HG03469 (cell line): ENCODE data around the gene PKNOX2.

Experiments
- ATAC-seq: cut with Tn5 transposase; IDR thresholded peaks from one replicate; pipeline ENCODE4 v1.9.1; 2021; ENCODE audit warnings: mild to moderate bottlenecking, moderate library complexity, moderate number of reproducible peaks; ENCODE audit not compliant: unreplicated experiment

PKNOX2 gene

DNA sequence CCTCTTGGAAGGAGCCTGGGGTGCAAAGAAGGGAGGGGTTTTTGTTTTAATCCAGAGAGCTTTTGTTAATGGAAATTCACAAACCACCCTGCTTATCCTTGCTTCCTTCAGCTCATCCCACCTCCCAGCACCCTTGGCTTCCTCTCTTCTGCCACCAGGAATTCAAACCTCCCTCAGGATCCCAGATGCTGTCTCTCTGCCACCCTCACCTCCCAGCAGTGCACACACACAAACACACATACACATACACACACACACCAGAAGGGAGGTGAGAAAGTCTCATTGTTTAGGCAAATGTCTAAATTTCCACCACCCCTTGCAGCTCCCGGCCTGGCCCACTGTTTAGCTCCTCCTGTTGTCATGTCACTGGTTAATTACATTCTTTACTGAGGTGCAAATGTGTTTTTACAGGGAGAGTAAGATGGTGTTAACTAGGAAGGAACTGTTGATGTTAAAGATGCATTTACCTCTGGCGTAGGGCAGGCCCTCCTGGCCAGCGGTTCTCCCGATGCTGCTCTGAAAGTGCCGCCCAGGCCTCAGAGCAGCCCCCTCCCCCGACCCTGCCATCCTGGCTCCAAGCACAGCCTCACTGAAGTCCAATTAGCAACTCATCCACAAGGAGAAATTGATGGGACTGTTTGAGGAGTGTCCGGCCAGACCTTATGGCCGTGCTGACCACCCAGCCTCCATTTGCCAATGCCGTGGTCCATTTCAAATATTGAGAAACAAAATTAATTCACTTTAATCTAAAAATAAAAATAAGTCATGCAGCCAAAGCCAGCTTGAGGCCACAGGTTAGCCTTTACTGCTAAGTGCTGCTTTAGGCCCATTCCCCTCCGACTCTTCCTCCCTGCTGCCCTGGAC is 166.1 kb downstream of the PKNOX2 start:
- no peak for ATAC-seq

DNA sequence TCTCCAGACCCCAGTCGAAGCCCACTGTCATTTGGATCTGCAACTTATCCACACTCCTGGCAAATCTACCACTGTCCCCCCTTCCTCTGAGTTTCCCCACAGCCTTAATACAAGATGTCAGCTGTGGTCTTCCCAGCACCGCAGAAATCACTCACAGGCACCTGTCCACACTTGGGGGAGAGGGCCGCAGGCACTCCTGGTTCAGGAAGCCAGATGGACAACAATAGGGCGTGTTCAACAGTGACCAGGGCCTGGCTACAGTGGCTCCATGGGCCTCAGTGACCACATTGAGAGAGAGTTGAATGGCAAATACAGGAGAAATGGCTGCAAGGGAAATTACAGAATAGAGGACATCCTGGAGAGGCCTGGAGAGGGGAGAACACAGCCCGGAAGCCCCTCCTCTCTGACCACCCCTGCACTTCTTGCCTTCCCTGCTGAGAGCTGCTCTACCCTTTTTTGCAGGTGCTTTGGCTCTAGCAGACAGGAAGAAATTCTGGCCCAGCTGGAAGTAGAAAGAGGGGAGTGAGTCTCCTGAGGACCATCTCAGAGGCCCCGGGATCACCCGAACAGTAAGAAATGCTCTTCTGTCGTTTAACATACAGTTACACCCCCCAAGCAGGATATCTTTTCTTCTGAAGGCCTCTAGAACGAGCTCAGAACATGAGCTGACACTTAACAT is 166.9 kb downstream of the PKNOX2 start:
- no peak for ATAC-seq

DNA sequence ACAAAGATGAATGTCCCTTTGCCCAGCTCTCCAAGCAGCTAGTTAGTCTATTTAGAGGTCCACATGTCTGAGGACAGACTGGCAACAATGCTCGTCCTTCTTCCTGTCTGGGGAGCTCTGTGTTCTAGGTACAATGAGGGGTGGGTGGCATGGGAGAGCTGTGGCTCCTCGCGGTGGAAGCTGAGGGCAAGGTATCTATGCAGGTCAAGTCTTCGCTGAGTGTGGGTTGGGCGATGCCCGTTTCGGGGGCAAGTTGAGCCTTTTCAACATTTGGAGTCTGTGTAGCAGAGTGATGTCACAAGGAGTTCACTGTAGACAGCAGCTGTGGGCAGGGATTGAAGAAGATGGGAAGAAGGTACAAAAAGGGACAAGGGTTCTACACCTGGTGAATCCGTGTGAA is 168.3 kb downstream of the PKNOX2 start:
- no peak for ATAC-seq

DNA sequence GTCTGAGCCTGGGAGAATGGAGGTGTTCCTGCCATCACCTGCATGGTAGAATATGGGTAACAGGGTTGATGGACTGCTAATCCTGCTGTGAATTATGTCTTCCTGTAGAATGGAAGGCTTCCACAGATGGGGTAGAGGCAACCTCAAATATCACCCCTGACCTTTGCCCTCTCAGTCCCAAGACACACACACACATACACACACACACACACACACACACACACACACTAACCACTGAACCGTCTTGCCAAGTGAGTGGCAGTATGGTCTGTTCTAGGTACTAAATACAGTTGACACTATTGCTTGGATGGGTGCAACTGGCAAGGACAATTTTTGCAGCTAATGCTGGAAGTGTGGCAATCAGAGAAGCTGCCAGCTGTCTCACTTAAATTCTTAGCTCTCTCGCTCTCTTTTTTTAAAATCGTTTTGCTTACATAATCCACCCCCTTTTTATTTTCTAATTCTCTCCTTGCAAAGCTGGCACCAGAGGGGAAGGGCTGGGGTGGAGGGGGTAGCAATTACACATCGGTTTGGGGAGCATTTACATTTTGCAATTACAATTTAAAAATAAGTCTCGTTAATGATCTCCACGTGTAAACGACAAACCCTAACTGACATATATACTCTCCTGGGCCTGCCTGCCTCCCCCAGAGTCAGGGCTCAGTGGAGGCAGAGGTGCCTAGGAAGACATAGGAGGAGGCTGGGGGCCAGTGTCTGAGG is 169.0 kb downstream of the PKNOX2 start:
- no peak for ATAC-seq

DNA sequence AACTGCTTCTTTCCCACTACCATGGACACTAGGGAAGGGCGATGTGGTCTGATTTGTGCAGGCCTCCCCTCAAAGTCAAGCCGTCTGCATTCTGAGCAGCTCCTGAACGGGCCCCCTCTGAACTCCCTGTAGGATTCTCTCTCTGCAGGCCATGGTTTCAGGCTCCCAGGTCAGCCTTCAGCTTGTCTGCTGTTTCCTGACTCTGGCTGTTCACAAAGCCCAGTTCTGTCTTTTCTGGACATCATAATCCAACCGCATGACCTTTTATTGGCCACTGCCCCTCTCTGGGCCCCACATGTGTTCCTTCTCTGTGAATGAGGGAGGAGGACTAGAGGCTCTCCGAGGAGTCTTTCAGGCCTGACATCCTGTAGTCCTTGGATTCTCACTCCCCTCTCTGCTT is 170.6 kb downstream of the PKNOX2 start:
- no peak for ATAC-seq

DNA sequence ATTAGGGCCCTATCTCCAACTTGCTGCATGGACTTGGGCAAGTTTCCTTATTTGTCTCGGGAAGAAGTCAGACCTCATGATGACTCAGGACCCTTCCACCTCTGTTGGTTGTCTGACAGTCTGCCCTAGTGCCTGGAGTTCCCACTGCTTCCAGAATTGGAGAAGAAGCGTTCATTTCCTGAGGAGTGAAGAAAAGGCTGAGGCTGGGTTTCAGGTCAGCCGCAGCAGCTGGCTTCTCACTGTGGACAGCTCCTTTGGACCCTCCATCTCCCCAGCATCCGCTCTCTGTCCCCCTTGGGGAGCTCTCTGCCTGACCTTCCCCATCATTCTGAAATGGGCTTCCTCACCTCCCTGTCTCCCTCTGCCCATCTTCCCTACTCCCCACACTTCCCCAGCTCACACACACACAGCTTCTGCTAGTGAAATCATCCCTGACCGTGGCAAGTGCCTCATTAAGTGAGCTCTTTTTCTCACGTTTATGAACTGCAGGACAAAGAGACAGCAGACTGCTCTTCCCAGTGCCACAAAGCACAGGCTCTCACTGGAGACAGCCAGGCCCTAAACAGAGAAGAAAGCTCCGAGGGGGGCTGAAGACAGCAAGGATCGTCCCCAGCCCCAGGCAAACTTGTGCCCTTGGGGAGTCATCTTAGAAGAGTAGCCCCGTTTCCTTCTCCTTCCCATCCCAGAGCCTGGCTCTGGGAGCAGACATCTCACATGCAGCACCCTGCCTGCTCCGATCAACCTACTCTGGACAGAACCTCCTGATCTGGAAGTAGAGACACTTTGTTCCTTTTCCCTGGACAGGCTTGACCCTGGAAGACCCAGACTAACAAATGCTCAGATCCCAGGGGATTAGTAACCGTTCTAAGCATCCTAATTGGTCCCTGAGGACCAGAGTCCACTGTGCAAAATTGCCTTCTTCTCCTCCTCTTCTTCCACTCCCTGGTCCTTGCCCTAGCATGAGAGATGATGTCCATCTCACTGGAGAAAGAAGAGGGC is 173.6 kb downstream of the PKNOX2 start:
- no peak for ATAC-seq

DNA sequence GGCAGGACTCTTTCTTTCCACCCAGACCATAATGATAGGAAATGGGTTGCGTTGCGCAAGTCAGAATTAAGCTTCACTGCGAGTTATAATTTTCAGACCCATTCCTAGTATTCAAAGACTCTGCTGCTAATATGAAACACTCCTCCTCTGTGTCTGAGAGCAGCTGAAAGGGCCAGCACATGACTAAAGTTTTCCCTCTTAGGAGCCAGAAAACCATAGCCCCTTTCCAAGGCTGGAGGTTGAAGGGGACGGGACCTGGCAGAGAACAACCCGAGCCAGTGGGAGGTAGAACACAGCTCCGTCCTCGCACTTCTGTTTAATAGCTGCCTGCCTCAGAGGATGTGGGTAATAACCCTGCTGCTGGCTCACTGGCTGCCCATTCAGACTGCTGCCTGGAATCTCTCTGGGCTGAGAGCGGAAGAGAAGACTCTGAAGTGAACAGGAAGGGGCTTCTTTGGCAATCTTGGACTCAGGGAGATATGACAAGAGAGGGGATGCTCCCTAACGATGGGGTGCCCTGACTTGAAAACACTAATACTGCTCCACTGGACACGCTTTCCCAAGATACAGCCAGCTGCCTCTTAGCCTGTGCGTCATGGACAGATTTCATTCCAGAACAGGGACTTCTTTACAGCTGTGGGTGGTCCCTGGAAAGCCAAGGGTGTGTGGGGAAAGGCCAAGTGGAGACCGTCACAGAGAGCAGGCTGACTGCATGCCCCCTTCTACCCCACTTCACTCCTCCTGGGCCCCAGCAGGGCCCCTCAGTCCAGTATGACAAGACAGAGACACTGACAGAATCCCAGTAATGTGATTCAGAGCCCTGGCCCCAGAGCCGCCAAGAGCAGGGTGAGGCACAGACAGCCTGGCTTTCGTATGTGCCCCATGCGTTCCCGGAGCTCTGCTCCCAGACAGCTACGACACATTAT is 174.6 kb downstream of the PKNOX2 start:
- ATAC-seq, result no peak

DNA sequence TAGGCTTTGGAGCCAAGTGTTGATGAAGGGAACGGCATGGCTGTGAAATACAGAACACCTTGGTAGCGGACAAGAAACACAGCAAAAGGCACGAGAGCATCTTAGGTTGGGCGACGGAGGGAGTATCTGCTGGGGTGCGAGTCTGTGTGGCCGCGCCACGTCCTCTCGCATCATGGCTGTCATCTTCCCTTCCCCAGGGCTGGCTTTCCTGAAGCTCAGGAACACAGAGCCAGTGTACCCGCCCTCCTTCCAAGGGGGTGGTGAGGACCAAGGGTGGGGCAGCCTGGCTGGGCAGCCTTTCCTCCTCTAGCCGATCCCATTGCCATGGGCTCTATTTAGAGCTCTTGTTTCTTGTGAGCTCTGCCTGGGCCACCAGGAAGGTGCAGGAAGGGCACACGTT is 177.1 kb downstream of the PKNOX2 start:
- ATAC-seq, result no peak

DNA sequence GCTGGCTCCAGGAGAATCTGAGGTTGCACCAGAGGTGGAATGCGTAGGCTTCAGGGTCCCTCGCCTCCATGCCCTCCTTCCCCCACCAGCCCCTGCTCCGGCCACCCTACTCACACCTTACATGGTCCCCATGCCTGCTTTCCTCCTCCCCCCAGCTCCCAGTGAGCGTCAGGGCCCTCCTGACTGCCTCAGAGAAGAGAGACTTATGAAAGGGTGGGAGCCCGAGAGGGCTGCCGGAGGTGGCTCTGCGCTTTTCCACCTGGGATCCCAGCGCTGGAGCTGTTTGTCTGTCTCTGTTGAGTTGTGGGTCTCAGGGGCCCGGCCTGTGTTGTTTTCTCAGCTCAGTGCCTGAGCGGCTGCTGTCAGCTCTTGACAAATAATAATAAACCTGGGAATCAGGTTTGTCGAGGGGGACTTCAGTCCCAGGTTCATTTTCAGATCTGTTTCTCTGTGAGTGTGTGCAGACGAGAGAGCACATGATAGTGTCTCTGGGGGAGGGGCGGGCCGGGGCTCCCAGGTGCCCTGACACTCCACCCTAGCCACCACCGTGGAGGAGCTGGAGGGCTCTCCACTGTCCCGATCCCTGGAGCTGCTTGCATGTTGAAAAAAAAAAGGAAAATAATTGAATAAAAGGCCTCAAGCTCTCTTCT is 177.9 kb downstream of the PKNOX2 start:
- no peak for ATAC-seq

DNA sequence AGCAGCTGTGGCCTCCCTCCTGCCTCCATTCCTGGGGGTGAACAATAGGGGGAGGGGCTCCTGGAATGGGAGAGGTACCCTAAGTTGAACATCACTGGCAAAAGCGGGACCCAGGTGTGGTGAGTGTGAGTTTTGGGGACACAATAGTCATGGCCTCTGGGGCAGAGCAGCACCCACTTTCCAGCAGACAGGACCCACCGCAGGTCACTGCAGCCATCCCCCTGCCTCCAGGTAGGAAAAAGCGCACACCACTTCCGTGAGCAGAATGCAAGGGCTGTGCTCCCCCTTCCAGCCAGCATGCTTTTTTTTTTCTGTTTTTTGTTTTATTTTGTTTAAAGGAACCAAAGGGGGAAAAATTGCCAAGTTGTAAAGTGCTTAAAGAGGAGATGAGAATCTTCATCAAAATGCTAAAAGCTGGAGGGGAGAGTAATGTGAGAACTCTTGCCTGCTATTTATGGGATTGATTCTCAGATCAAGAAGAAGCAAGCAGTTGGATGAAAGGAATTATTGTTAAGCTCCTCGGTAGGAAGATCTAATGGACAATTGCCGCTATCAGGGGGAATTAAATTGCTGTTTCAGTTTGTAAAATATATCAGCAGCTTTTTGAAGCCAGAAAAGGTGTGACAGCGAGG is 178.7 kb downstream of the PKNOX2 start:
- no peak for ATAC-seq

DNA sequence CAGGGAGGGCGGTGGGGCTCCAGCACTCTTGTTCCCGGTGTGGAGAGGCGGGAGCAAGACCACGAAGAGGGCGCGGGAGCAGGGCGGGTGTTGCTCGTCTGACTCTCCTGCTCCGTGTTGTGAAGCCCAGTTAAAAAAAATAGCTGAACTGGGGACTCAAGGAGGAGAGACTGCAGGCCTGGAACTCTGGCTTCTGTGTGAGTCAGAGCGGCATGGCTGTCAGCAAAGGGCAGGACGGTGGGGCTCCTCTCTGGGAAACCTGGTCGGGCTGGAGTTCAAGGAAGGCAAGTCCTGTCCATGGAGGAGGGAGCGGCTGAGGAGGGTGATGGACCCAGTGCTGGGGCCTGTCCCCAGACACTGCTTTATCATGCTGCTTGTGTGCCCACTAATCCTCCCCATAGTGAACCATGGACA is 179.2 kb downstream of the PKNOX2 start:
- no peak for ATAC-seq

DNA sequence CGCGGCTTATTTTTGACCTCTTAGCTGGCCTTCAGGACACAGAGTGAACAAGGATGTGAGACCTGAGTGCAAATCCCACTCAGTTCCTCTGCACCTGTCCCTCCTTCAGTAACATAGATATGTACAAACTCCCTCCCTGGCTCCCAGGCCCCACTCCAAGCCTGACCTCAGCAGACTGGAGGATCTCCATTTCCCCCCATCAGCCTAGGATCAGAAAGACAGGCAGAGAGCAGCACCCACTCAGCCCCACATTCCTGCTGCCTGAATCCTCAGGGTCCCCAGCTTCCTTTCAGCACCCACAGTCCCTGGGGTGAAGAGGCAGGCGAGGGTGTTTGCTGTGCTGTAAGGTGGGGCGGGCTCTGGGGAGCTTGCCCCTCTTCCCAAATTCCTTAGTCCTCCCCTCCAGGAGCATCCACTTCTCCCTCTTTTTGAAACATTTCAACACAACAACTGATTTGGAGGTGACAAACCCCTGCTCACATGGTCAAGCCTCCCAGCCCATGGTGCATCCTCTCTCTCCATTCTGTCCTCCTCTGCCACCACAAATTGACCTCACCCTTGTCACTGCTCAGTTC is 180.4 kb downstream of the PKNOX2 start:
- ATAC-seq, result no peak

DNA sequence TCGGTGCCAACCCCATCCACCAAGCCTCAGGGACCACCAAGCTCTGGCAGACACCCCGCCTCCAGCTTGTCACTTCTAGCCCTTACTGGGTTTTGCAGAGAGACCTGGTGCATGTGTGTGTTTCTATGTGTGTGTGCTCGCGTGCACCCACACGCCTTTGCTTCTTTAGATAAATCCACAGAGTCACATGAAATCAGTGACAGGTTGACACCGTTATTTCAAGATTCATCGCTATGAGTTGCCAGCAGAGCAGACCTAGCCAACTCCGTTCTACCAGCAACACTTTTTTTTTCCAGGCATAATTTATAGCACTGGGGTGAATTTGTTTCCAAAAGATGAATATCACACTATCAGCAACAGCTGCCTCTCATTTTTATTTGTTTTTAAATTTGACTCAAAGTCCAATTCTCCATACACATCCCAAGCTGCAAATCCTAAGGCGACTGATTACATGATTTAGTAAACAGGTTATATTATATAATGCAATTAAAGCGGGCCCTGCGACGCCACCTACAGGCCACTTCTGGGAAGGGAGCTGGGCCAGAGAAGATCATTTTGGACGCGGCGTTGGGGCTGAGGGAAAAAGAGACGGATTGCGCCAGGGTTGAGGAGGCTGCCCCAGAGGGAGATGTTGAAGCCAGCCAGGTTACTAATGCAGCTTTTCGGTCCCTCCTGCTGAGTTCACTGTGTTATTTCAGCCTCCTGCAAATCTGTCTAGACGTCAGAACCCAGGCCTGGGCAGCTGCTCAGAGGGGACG is 181.0 kb downstream of the PKNOX2 start:
- ATAC-seq, result no peak

DNA sequence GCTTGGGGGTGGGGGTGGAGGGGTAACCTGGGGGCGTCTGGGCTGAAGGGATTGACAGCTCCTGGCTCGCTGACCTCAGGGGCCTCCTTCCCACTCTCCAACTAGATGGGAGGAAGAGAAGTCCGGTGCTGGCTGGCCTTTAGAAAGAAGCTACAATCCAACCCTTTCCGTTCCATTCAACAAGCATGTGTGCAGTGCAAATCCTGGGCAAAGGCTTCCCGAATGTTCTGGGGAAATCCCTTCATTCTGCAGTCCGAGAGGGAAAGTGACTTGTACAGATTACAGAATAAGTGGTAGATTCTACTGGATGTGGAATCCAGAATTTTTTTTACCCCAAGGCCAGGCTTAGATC is 181.6 kb downstream of the PKNOX2 start:
- no peak for ATAC-seq

DNA sequence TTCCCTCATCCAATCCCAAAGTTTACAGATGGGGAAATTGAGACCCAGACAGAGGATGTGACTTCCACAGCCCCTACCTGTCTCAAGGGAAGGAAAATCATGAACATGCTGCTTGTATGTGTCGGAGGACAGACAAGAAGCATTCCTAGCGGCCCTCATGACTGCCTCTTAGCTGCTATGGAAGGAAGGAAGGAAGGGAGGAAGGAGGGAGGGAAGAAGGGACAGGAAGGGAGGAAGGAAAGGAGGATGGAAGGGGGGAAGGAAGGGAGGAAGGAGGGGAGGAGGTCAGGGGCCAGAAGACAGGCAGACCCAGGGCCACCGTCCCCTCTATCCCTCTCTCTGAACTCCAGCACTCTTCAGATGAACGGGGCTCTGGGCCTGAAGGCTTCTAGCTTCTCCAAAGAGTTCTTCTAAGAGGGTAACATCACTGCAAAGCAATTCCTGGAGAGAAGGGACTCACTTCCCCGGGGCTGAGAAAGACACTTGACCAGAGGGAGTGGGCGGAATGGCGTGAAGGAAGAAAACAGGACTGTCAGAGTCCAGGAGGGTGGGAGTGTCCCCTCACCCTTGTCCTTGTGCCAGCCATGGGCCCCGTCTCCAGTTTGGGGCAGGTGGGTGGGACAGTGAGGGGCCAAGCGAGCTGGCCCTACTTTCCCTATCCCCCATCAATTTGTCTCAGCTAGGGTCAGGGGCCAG is 182.2 kb downstream of the PKNOX2 start:
- no peak for ATAC-seq

DNA sequence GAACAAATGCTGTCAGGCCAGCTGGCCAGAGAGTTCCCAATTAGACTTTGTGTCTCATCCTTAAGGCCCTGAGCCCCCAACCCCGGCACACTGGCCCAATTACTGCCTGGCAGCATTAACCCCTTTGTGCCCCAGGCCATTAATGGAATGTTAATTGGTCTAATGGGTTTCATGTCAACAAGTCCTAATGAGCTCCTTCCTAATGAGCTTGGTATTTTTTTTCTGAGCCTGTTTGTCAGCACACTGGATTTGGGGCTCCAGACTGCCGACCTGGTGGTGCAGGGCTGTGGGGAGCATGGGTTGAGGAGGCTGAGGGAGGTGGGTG is 182.7 kb downstream of the PKNOX2 start:
- ATAC-seq, result no peak

DNA sequence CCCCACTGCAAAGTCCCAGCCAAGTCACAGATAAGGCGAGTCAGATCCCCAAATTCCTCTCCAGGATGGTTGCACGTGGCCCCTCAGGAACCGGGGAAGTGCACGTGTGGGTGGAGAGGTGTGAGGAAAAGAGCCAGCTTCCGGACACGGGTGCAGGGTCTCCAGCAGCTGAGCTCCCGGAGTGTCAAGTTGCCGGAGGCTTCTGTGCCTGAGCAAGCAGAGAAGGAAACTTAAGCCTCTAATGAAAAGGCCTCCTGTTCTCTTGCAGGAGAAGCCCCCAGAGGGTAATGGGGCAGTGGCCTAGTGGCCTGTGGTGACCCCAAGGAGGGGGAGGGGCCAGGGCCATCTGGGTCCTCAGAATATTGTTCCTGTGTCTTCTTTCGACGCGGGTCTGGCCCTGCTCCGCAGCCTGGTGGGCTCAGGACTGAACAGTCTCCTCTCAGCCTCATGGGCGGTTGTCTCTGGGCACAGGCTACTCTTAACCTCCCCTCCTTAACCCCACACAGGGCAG is 183.6 kb downstream of the PKNOX2 start:
- ATAC-seq, result no peak
